ENCODE results near the gene TSPAN32. TPM values are rescaled to one million over a fixed set of nuclear protein-coding genes. Genes with fewer than 3 reads are reported as not detected.

TSPAN32 gene
- total RNA-seq, 1 experiment from 2014 or later, result not detected

DNA sequence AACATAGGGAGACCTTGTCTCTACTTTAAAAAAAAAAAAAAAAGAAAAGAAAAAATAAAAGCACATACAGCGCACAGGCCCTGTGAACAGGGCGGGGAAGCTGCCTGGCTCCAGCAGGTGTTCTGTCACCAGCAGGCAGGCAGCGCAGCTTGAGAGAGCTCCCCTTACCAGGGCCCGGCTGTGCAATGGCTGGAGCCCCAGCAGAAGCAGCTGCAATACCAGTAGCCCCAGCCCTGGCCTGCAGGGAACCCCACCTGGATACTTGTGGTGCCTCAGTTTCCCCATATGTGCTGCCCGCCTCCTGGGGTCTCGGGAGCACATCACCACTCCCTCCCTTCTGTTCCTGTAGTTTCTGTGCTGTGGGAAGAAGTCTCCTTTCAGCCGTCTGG is 12.3 kb downstream of the TSPAN32 start:
- H3K9me3 Mint-ChIP-seq (ENCODE audit: unreplicated experiment), result no peaks in the 10 kb centered on the region
- no TSS peak for BruUV-seq (replicated peaks)
- intact Hi-C loops (cut with micrococcal nuclease), result no loop called here
- H3K27ac Mint-ChIP-seq (ENCODE audit: low read depth, unreplicated experiment), result no peak overlapping the region
- TF ChIP-seq, protein P1, sequence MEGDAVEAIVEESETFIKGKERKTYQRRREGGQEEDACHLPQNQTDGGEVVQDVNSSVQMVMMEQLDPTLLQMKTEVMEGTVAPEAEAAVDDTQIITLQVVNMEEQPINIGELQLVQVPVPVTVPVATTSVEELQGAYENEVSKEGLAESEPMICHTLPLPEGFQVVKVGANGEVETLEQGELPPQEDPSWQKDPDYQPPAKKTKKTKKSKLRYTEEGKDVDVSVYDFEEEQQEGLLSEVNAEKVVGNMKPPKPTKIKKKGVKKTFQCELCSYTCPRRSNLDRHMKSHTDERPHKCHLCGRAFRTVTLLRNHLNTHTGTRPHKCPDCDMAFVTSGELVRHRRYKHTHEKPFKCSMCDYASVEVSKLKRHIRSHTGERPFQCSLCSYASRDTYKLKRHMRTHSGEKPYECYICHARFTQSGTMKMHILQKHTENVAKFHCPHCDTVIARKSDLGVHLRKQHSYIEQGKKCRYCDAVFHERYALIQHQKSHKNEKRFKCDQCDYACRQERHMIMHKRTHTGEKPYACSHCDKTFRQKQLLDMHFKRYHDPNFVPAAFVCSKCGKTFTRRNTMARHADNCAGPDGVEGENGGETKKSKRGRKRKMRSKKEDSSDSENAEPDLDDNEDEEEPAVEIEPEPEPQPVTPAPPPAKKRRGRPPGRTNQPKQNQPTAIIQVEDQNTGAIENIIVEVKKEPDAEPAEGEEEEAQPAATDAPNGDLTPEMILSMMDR (IDR thresholded peaks at IDR 0.05; ENCODE audit: unreplicated experiment), result no peak
- CTCF ChIA-PET, result interaction anchor here (0.5 to 0.7 kb wide), 3 partner anchors 12 to 845 kb away, joined by 3 to 5 read pairs (median 4); no protein-coding TSS in a partner anchor
- no peak for DNase-seq (ENCODE audit: unreplicated experiment)
- H3K4me3 Mint-ChIP-seq (ENCODE audit: unreplicated experiment), result no peak overlapping the region
- POLR2A ChIA-PET, result no interaction called here
- no peaks in the 10 kb centered on the region for H3K4me1 Mint-ChIP-seq (ENCODE audit: insufficient read depth, unreplicated experiment)
- no peaks in the 10 kb centered on the region for H3K27me3 Mint-ChIP-seq (ENCODE audit: insufficient read depth, unreplicated experiment)
- H3K36me3 Mint-ChIP-seq (ENCODE audit: insufficient read depth, unreplicated experiment), result no peaks in the 10 kb centered on the region

- H3K4me1 Mint-ChIP-seq (ENCODE audit: insufficient read depth, unreplicated experiment), result no peaks in the 10 kb centered on the region
These were observed 12.9 kb downstream of the TSPAN32 start for GRCh38 chr11:2314525-2315394.

DNA sequence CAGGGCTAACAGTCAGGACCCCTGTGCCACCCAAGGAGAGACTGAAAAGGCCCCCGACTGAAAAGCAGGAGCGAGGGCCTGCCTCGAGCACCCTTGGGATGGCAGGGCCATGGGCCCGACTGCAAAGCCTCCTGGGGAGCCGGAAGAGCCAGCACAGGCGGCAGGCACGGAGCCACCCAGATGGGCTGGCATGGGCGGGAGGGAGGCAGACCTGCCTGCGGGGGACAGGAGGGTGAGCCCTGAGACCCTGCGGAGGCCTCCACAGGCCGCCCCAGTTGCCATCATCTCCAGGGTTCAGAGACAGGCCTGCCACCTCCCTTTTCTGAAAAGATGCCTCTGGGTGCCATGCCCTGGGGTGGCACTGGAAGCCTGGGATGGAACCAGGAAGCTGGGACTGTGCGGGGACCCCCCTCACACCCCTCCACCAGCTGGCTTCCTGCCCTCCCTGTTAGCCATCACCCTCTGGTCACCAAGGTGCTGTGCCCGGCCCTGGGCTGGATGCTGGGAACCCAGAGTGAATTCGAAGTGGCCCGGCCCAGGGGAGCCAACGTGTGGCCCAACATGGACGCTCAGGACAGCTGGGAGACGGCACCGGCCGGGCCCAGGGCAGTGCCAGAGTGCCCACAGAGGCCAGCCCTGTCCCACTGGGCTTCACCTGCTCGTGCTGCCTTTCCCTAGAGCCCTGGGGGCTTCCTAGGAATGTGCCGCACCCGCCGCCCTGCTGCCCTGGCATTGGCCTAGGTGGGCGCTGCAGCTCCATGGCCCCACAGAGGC is 13.8 kb downstream of the TSPAN32 start:
- H3K4me1 Mint-ChIP-seq (ENCODE audit: insufficient read depth, unreplicated experiment), result no peaks in the 10 kb centered on the region
- no peaks in the 10 kb centered on the region for H3K27me3 Mint-ChIP-seq (ENCODE audit: insufficient read depth, unreplicated experiment)
- intact Hi-C loops (cut with micrococcal nuclease), result no loop called here
- TF ChIP-seq, protein P1 (IDR thresholded peaks at IDR 0.05; ENCODE audit: unreplicated experiment), result no peak
- H3K4me3 Mint-ChIP-seq (ENCODE audit: unreplicated experiment), result no peak overlapping the region
- CTCF ChIA-PET, result interaction anchor here (0.6 to 2.8 kb wide), 2 partner anchors 11 to 105 kb away, joined by 3 to 17 read pairs; no protein-coding TSS in a partner anchor
- no TSS peak for BruUV-seq (replicated peaks)
- no peaks in the 10 kb centered on the region for H3K9me3 Mint-ChIP-seq (ENCODE audit: unreplicated experiment)
- no peaks in the 10 kb centered on the region for H3K36me3 Mint-ChIP-seq (ENCODE audit: insufficient read depth, unreplicated experiment)
- POLR2A ChIA-PET, result no interaction called here
- DNase-seq (ENCODE audit: unreplicated experiment), result no peak
- H3K27ac Mint-ChIP-seq (ENCODE audit: low read depth, unreplicated experiment), result no peak overlapping the region

More at GRCh38 chr11:2314525-2315394, 12.9 kb downstream of the TSPAN32 start:
- no peaks in the 10 kb centered on the region for H3K36me3 Mint-ChIP-seq (ENCODE audit: insufficient read depth, unreplicated experiment)
- CTCF ChIA-PET, result interaction anchor here (0.7 to 2.8 kb wide), 2 partner anchors 10 to 12 kb away, joined by 5 to 17 read pairs; no protein-coding TSS in a partner anchor
- H3K9me3 Mint-ChIP-seq (ENCODE audit: unreplicated experiment), result no peaks in the 10 kb centered on the region
- TF ChIP-seq, protein P1 (IDR thresholded peaks at IDR 0.05; ENCODE audit: unreplicated experiment), result no peak
- intact Hi-C loops (cut with micrococcal nuclease), result no loop called here
- DNase-seq (ENCODE audit: unreplicated experiment), result no peak
- H3K27me3 Mint-ChIP-seq (ENCODE audit: insufficient read depth, unreplicated experiment), result no peaks in the 10 kb centered on the region
- H3K4me3 Mint-ChIP-seq (ENCODE audit: unreplicated experiment), result no peak overlapping the region
- no peak overlapping the region for H3K27ac Mint-ChIP-seq (ENCODE audit: low read depth, unreplicated experiment)
- BruUV-seq (replicated peaks), result no TSS peak
- POLR2A ChIA-PET, result no interaction called here
